RWPE2 (cell line): Measurements from ENCODE around the gene CFAP97D2.
"Not testable (repeated sequence)": the region's sequence is repeated elsewhere in the genome, so short reads cannot be mapped to it uniquely, and the experiment has no call there.

Source experiments
- ATAC-seq: fragments of 200-7000 bp; cut with Tn5 transposase; 3 replicates; pipeline ENCODE4 v1.9.1; 2021; ENCODE audit warnings: low read depth
- DNase-seq: peaks from one replicate; pipeline ENCODE4 v3.0.0-alpha.2; 2020; ENCODE audit warnings: low spot score
- H3K27ac ChIP-seq: fragments of 450-650 bp; 2 replicates; pipeline ENCODE4 v1.5.1; 2017; ENCODE audit warnings: mild to moderate bottlenecking; ENCODE audit not compliant: poor library complexity, severe bottlenecking
- H3K27me3 ChIP-seq: fragments of 250-450 bp; sonication (Bioruptor Pico); 2 replicates; pipeline ENCODE4 v1.5.1; 2021; ENCODE audit warnings: mild to moderate bottlenecking, moderate library complexity; ENCODE audit not compliant: insufficient read depth, poor library complexity, severe bottlenecking
- H3K36me3 ChIP-seq: fragments of 250-450 bp; sonication (Bioruptor Pico); 2 replicates; pipeline ENCODE4 v1.5.1; 2020; ENCODE audit warnings: low read depth, mild to moderate bottlenecking, moderate library complexity
- H3K4me1 ChIP-seq: fragments of 250-450 bp; sonication (Bioruptor Pico); 2 replicates; pipeline ENCODE4 v1.5.1; 2021; ENCODE audit warnings: mild to moderate bottlenecking, moderate library complexity; ENCODE audit not compliant: insufficient read depth, poor library complexity, severe bottlenecking
- H3K4me3 ChIP-seq: fragments of 250-450 bp; sonication (Bioruptor Pico); 2 replicates; pipeline ENCODE4 v1.5.1; 2021; ENCODE audit warnings: mild to moderate bottlenecking, moderate library complexity; ENCODE audit not compliant: severe bottlenecking
- H3K9me3 ChIP-seq: fragments of 250-450 bp; sonication (Bioruptor Pico); 2 replicates; pipeline ENCODE4 v1.5.1; 2021; ENCODE audit warnings: mild to moderate bottlenecking, moderate library complexity; ENCODE audit not compliant: severe bottlenecking
- CTCF ChIP-seq: fragments of 450-650 bp; IDR thresholded peaks from one replicate; pipeline ENCODE4 v1.5.1; 2017; ENCODE audit warnings: mild to moderate bottlenecking, moderate library complexity; ENCODE audit not compliant: poor library complexity, severe bottlenecking

Gene CFAP97D2

GRCh38 chr13:114196629-114197028 lies 17.6 kb downstream of the CFAP97D2 start:
- DNase-seq (no peak), ATAC-seq (no peak)
- Histone ChIP-seq H3K36me3 (no peaks in the 10 kb centered on the region), H3K4me1 (no peaks in the 10 kb centered on the region), H3K4me3 (no peak overlapping the region), H3K27ac (no peak overlapping the region), H3K27me3 (peaks cover 23% of the 10 kb centered on the region), H3K9me3 (no peaks in the 10 kb centered on the region)
- no peak for TF ChIP-seq CTCF

- no peak for TF ChIP-seq CTCF
- Histone ChIP-seq H3K36me3 (no peaks in the 10 kb centered on the region), H3K9me3 (no peaks in the 10 kb centered on the region), H3K4me3 (no peak overlapping the region), H3K27ac (no peak overlapping the region), H3K4me1 (no peaks in the 10 kb centered on the region), H3K27me3 (peaks cover 23% of the 10 kb centered on the region)
- no peak for DNase-seq
- ATAC-seq, result no peak
Observed at GRCh38 chr13:114198556-114198955, 19.5 kb downstream of the CFAP97D2 start.

GRCh38 chr13:114199526-114199925 lies 20.5 kb downstream of the CFAP97D2 start:
- H3K27ac ChIP-seq, H3K4me3 ChIP-seq, DNase-seq, H3K4me1 ChIP-seq, ATAC-seq, H3K9me3 ChIP-seq, H3K36me3 ChIP-seq: not testable (repeated sequence)
- H3K27me3 ChIP-seq, result peaks cover 23% of the 10 kb centered on the region

- Histone ChIP-seq H3K9me3 (no peaks in the 10 kb centered on the region), H3K27ac (no peak overlapping the region), H3K4me1 (peaks cover 2% of the 10 kb centered on the region), H3K36me3 (no peaks in the 10 kb centered on the region), H3K4me3 (no peak overlapping the region), H3K27me3 (peaks cover 23% of the 10 kb centered on the region)
- ATAC-seq, result no peak
- no peak for TF ChIP-seq CTCF
- DNase-seq, result no peak
Observed at GRCh38 chr13:114199954-114200353, 20.9 kb downstream of the CFAP97D2 start.

- no peak for TF ChIP-seq CTCF
- no peak for DNase-seq
- Histone ChIP-seq H3K9me3 (no peaks in the 10 kb centered on the region), H3K27ac (no peak overlapping the region), H3K27me3 (peaks cover 23% of the 10 kb centered on the region), H3K4me3 (no peak overlapping the region), H3K4me1 (peaks cover 2% of the 10 kb centered on the region), H3K36me3 (no peaks in the 10 kb centered on the region)
- ATAC-seq, result no peak; the same call in 1 of the 3 replicates
Observed at GRCh38 chr13:114200399-114200911, 21.4 kb downstream of the CFAP97D2 start.
